ENCODE measurements around the gene DOLK.

GRCh38 chr9:128969491-128969890 is 22.1 kb upstream of the DOLK start:
- TF ChIP-seq, protein P1, sequence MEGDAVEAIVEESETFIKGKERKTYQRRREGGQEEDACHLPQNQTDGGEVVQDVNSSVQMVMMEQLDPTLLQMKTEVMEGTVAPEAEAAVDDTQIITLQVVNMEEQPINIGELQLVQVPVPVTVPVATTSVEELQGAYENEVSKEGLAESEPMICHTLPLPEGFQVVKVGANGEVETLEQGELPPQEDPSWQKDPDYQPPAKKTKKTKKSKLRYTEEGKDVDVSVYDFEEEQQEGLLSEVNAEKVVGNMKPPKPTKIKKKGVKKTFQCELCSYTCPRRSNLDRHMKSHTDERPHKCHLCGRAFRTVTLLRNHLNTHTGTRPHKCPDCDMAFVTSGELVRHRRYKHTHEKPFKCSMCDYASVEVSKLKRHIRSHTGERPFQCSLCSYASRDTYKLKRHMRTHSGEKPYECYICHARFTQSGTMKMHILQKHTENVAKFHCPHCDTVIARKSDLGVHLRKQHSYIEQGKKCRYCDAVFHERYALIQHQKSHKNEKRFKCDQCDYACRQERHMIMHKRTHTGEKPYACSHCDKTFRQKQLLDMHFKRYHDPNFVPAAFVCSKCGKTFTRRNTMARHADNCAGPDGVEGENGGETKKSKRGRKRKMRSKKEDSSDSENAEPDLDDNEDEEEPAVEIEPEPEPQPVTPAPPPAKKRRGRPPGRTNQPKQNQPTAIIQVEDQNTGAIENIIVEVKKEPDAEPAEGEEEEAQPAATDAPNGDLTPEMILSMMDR (IDR thresholded peaks at IDR 0.05 in 4 of 5, conservative IDR thresholded peaks at IDR 0.05 in 1 of 5): no peak
- no peak for TF ChIP-seq POLR2A (IDR thresholded peaks at IDR 0.05)
